ENCODE results near the gene PIEZO2.

The PIEZO2 gene

GRCh38 chr18:11148680-11149440, 509 bp downstream of the PIEZO2 start:
- DNase-seq (ENCODE audit: insufficient read length, low spot score), result no peak
- TF ChIP-seq CTCF (IDR thresholded peaks at IDR 0.05; ENCODE audit: insufficient read depth, missing control alignments), result no peak
- FAIRE-seq, result no peak

- DNase-seq (ENCODE audit: insufficient read length, low spot score) (no peak), FAIRE-seq (no peak)
- TF ChIP-seq CTCF (IDR thresholded peaks at IDR 0.05; ENCODE audit: insufficient read depth, missing control alignments), result no peak
Observed at GRCh38 chr18:11147962-11148679, 1.2 kb downstream of the PIEZO2 start.

- DNase-seq (ENCODE audit: insufficient read length, low spot score) (no peak), FAIRE-seq (no peak)
Observed at GRCh38 chr18:11147371-11147951, 1.9 kb downstream of the PIEZO2 start.

GRCh38 chr18:11146947-11147345, 2.4 kb downstream of the PIEZO2 start:
- DNase-seq (ENCODE audit: insufficient read length, low spot score) (no peak), FAIRE-seq (no peak)
- TF ChIP-seq CTCF (IDR thresholded peaks at IDR 0.05; ENCODE audit: insufficient read depth, missing control alignments), result no peak

More at GRCh38 chr18:11147371-11147951, 1.9 kb downstream of the PIEZO2 start:
- no peak for TF ChIP-seq CTCF (IDR thresholded peaks at IDR 0.05; ENCODE audit: insufficient read depth, missing control alignments)

GRCh38 chr18:11146238-11146946, 3.0 kb downstream of the PIEZO2 start:
- DNase-seq (ENCODE audit: insufficient read length, low spot score), result no peak
- FAIRE-seq, result no peak
- no peak for TF ChIP-seq CTCF (IDR thresholded peaks at IDR 0.05; ENCODE audit: insufficient read depth, missing control alignments)

- no peak for FAIRE-seq
Observed at GRCh38 chr18:11145413-11146191, 3.8 kb downstream of the PIEZO2 start.

More at GRCh38 chr18:11145413-11146191, 3.8 kb downstream of the PIEZO2 start:
- TF ChIP-seq CTCF (IDR thresholded peaks at IDR 0.05; ENCODE audit: insufficient read depth, missing control alignments), result no peak
- DNase-seq (ENCODE audit: insufficient read length, low spot score), result no peak

Data from D721Med (cell line).